Gastrocnemius medialis (tissue), 4 donors: ENCODE data around the gene COL9A1.
"Not testable (repeated sequence)": the region's sequence is repeated elsewhere in the genome, so short reads cannot be mapped to it uniquely, and the experiment has no call there.

Source experiments
- POLR2A ChIP-seq, 2 donors: fragments of 450-650 bp; IDR thresholded peaks; one replicate each; pipeline ENCODE4 v1.6.1; 2017; ENCODE audit warnings: antibody characterized with exemption in 2 of 2, mild to moderate bottlenecking in 2 of 2, moderate library complexity in 2 of 2
- TF ChIP-seq, protein P1 (sequence below), 5 experiments: fragments of 450-650 bp in 3 of 5; fragments of 200-600 bp in 2 of 5; sonication (generic) in 2 of 5; IDR thresholded peaks in 4 of 5; conservative IDR thresholded peaks in 1 of 5; 1 replicate in 4 of 5; 2 replicates in 1 of 5; pipeline ENCODE4 v1.5.1; 2016 to 2019; ENCODE audit warnings: antibody characterized with exemption in 5 of 5, mild to moderate bottlenecking in 3 of 5, moderate library complexity in 3 of 5

- TF ChIP-seq, protein P1, sequence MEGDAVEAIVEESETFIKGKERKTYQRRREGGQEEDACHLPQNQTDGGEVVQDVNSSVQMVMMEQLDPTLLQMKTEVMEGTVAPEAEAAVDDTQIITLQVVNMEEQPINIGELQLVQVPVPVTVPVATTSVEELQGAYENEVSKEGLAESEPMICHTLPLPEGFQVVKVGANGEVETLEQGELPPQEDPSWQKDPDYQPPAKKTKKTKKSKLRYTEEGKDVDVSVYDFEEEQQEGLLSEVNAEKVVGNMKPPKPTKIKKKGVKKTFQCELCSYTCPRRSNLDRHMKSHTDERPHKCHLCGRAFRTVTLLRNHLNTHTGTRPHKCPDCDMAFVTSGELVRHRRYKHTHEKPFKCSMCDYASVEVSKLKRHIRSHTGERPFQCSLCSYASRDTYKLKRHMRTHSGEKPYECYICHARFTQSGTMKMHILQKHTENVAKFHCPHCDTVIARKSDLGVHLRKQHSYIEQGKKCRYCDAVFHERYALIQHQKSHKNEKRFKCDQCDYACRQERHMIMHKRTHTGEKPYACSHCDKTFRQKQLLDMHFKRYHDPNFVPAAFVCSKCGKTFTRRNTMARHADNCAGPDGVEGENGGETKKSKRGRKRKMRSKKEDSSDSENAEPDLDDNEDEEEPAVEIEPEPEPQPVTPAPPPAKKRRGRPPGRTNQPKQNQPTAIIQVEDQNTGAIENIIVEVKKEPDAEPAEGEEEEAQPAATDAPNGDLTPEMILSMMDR (IDR thresholded peaks at IDR 0.05 in 4 of 5, conservative IDR thresholded peaks at IDR 0.05 in 1 of 5): not testable (repeated sequence)
- TF ChIP-seq POLR2A (IDR thresholded peaks at IDR 0.05): not testable (repeated sequence)
These were observed 5.3 kb upstream of the COL9A1 start for GRCh38 chr6:70308142-70308541.
